PC-3 (cell line): ENCODE data around the gene NAV2.

Experiments
- CTCF ChIP-seq: fragments of 300-600 bp; sonication (generic); conservative IDR thresholded peaks from 2 replicates; pipeline ENCODE4 v1.5.1; 2017; ENCODE audit warnings: antibody characterized with exemption, low read depth, mild to moderate bottlenecking, low read length
- EZH2 ChIP-seq: fragments of 300-600 bp; sonication (generic); IDR thresholded peaks from one replicate; pipeline ENCODE4 v1.6.1; 2017; ENCODE audit warnings: antibody characterized with exemption, mild to moderate bottlenecking, low read length; ENCODE audit not compliant: unreplicated experiment

DNA sequence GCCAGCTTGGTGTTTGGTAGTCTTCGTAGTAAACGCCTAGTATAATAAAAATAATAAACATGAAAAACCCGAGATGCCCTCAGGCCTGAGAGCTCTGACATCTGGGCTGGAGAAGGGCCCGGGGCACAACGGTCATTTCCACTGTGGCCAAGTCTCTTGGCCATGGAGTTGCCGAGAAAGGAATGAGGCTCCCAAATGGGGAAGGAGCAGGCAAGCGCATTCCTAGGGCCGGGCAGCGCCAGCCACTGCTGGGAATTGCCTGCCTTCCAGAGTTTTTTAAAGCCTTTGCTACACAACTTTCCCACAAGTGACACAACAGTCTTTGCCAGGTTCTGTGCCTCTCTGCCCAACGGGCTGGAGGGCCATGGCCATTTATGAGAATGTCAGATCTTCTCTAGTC is 103.4 kb downstream of the NAV2 start:
- TF ChIP-seq CTCF (no peak), EZH2 (no peak)
